Omental fat pad (tissue), 4 donors: ENCODE data around the gene TMEM82. TPM values are rescaled to one million over a fixed set of nuclear protein-coding genes. Genes with fewer than 3 reads are reported as not detected.

Source experiments
- ATAC-seq: fragments of 150-250 bp; one replicate; pipeline ENCODE4 v1.9.1; 2016; ENCODE audit warnings: mild to moderate bottlenecking, moderate library complexity; ENCODE audit not compliant: low FRiP score
- DNase-seq: peaks from one replicate; pipeline ENCODE4 v3.0.0-alpha.2; 2019; ENCODE audit warnings: low spot score
- CTCF ChIP-seq, 3 donors: fragments of 450-650 bp; IDR thresholded peaks; one replicate each; pipeline ENCODE4 v1.5.1; 2016 to 2017; ENCODE audit warnings: antibody characterized with exemption in 3 of 3, mild to moderate bottlenecking in 3 of 3, moderate library complexity in 2 of 3
- total RNA-seq, 4 donors: library from RNA; depleted of rRNA; stranded (reverse); fragments of >200 nt; gene quantifications; one replicate each; pipeline ENCODE4 v1.1.0, GENCODE V29; 2016

TMEM82 gene
- total RNA-seq, 4 donors from 2014 or later = not detected

GRCh38 chr1:15749399-15750291 lies 7.3 kb downstream of the TMEM82 start:
- no peak for TF ChIP-seq CTCF (IDR thresholded peaks at IDR 0.05)
- ATAC-seq (no peak), DNase-seq (no peak)

GRCh38 chr1:15750924-15751323 lies 8.6 kb downstream of the TMEM82 start:
- DNase-seq (no peak), ATAC-seq (no peak)
- TF ChIP-seq CTCF (IDR thresholded peaks at IDR 0.05) = no peak

GRCh38 chr1:15751717-15752116 lies 9.4 kb downstream of the TMEM82 start:
- DNase-seq (no peak), ATAC-seq (no peak)
- no peak for TF ChIP-seq CTCF (IDR thresholded peaks at IDR 0.05)

GRCh38 chr1:15753776-15754175 lies 11.5 kb downstream of the TMEM82 start:
- no peak for TF ChIP-seq CTCF (IDR thresholded peaks at IDR 0.05)
- ATAC-seq = no peak
- DNase-seq = no peak

GRCh38 chr1:15755021-15755645 lies 12.8 kb downstream of the TMEM82 start:
- DNase-seq = no peak
- no peak for TF ChIP-seq CTCF (IDR thresholded peaks at IDR 0.05)
- ATAC-seq = no peak

- ATAC-seq (no peak), DNase-seq (no peak)
- TF ChIP-seq CTCF (IDR thresholded peaks at IDR 0.05) = no peak
Observed at GRCh38 chr1:15755646-15756040, 13.3 kb downstream of the TMEM82 start.
